ENCODE data around the gene FRS3.
"Not testable (repeated sequence)": the region's sequence is repeated elsewhere in the genome, so short reads cannot be mapped to it uniquely, and the experiment has no call there.

The FRS3 gene, protein sequence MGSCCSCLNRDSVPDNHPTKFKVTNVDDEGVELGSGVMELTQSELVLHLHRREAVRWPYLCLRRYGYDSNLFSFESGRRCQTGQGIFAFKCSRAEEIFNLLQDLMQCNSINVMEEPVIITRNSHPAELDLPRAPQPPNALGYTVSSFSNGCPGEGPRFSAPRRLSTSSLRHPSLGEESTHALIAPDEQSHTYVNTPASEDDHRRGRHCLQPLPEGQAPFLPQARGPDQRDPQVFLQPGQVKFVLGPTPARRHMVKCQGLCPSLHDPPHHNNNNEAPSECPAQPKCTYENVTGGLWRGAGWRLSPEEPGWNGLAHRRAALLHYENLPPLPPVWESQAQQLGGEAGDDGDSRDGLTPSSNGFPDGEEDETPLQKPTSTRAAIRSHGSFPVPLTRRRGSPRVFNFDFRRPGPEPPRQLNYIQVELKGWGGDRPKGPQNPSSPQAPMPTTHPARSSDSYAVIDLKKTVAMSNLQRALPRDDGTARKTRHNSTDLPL

DNA sequence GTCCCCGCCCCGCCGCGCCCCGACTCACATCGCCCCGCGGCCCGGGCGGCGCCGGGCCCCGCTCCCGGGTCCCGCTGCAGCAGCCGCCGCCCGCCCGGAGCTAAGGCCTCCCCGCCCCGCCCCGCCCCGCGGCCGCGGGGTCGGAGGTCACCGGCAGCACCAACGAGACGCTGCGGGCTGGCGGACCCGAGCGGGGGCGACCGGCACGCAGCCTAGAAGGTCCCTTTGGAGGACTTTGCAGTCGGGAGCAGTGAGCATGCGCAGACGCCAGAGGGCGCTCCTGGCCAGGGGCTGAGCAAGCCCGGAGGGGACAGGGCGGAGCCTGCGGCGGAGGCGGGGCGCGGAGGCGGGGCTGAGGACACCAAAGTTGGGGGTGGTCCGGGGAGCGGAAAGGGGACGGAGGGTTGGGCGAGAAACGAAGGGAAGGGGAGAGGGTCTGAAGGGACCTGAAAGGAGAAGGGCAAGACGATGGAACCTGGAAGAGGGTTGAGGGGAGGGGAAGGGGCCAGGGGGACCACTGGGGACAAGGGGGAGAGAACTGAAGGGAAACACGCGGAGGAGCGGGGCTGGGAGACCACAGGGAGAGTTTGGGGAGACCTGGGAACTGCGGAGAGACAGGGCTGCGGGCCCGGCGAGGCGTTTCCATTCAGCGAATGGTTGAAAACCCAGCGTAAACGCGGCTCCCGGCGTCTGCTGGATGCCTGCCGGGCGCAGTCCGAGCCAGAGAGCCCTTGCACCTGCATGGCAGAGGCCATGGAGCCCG, at the start of gene FRS3:
FRS3 (minus strand) TSS at position 113 of the 763 bp plus-strand sequence. CDS start 2,913 bp downstream, outside the sequence.
- peak; percentile 87 to 99 (median 97) for DNase-seq

DNA sequence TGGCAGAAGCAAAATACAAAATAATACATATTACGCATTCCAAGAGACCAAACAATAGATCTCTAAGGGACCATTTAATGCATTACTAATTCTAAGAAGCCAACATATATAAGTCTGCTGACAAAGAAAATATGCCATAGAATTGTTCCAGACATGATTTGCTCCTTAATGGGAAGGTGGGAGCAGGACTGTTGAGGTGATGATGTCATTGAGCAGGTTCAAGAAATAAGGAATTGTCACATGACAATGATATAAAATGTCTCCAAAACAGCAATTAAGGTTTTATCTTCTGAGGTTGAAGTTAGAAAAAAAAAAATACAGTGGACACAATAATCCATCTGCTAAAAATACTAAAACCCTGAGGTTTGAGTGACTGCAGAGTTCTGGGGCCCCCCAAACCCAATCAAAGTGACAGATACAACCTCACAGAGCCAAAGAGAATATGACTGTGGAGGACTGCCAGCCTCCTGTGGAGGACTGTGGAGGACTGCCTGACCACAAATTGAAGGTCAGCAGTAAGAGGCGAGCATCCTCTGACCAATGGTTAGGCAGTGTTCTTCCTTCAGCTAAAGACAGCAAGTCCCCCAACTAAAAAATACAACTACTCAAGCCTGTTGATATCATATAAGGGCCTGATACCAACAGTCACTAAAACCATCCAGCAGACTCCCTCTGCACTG, 46.8 kb upstream of the FRS3 start:
- no peak for DNase-seq

DNA sequence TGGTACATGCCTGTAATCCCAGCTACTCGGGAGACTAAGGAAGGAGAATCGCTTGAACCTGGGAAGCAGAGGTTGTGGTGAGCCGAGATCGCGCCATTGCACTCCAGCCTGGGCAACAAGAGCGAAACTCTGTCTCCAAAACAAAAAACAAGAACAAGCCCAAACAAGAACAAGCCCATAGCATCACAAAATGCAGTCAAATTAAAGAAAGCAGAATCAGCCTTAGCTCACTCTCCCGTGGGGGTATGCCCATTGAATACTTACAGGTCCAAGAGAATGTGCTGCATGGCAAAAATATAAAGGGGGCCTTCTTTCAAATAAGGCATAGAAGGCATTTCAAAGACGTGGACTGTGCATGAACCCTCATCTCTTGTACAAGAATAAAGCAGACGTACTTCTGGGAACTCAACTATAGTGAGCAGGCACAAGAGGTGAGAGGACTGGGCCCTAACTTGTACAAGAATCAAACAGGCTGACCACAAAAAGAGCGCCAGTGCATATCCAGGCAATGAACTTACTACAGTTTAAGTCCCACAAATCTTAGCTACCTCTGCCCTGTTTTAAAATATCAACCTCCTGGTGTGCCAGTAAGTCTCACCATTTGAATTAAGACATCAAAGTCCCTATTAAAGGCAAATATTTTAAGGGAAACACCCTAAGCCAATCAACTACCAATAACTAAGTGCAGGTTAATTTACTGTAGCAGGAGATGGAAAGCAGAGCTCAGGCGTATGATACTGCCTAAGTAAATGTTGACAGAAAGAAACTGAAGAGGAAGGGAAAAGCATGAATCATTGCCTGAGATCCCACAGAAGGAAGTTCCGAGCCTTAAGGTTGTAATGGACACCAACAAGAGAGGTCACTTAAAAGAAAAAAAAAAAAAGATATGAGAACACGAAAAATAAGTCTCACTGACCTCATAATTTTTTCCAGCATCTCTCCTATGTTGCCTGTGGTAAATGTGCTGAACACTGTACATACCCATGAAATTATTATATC, 45.2 kb upstream of the FRS3 start:
- no peak for DNase-seq

DNA sequence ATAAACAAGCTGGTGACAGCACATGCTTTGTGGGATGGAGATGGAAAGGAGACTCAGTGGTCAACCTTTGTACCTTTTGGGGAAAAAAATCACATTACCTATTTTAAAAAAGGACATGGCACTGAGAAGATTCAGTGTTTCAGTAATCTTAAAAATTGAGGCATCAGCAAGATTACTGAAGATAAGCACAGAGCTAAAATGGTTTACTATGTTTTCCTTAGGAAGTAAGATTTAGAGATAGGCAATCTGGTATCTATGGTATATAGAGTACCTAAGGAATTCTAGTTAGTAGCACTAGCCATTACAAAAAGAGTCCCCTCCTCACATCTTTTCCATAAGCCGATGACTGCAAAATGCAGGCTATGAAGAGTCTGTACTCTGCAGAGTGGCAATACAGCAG, 43.5 kb upstream of the FRS3 start:
- DNase-seq: no peak

DNA sequence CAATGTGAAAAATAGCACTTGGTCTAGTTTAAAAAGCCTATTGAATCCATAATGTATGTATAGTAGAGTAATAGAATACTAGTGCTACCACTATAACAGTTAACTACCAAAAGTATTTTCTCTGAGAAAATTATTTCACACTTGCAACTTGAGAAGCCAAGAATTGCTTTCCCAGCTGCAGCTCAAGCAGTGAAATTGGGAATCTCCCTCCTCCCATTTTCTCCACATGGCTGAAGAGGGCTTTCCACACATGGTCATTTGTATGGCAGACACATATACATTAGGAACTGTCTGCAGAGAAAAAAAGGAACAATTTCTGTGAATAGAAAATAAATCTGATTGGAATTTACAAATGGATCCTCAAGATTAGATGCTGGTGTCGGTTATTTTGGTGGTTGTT, 42.3 kb upstream of the FRS3 start:
- no peak for DNase-seq

DNA sequence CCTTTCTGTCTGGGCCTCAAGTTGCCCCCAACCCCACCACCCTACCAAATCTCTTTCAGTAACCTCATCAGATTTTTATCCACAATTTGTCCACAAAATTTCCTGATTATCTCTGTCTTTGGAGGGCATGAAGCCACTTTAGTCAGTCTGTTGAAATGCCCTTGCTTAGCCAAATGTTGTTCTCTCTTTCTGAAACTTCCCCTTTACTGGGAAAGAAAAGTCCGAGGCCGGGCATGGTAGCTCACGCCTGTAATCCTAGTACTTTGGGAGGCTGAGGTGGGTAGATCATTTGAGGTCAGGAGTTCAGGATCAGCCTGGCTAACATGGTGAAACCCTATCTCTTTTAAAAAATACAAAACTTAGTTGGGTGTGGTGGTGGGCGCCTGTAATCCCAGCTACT, 41.6 kb upstream of the FRS3 start:
- no peak for DNase-seq

DNA sequence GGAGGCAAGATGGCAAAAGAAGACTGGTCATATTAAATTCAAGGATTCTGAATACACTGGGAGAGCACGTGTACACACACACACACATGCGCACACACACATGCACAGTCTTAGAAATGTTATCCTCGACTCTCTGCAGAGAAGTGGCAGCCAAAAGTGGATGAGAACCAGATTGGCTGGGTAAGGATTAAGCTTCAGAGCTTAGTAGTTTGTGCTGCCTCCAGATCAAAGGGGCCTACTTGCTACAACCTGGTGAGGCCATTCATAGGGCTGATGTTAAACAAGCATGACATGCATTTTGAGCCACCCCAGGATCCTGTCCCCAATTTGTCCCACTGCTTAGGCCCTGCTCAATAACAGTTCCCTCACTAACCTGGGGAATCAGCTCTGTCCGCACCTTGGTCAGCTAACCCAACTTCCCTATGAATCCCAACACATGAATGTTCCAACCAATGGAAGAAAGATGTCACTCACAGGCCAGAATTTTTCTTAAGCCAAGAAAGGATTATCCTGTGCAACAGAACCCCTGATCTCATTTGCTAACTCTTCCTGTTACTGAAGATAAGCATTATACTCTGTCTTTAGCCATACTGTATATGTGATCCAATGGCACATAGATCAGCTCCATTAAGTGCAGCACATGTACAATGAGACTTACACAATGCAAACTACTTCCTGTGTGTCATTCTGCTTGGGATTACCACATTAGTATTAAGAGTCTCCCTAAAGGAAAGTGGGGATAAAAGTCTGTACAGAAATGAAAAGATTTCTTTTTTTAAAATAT, 38.8 kb upstream of the FRS3 start:
- no peak for DNase-seq

DNA sequence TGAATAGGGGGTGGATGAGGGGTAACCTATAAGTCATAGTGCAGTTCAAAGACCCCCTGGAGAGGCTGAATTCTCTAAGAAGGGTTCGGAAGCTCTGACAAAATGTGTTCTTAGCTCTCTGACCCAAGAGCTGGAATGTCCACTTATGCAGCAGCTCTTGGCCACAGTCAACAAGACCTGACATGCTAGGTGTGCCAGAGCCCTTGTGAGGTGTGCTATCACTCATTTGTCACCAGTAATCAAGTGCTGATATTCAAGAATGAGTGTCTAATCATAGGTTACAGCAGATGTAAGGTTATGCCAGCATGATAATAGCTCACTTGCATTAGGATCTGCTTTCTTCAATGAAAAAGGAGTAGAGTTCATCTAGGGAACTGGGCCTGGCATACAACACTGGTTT, 35.9 kb upstream of the FRS3 start:
- DNase-seq: no peak

DNA sequence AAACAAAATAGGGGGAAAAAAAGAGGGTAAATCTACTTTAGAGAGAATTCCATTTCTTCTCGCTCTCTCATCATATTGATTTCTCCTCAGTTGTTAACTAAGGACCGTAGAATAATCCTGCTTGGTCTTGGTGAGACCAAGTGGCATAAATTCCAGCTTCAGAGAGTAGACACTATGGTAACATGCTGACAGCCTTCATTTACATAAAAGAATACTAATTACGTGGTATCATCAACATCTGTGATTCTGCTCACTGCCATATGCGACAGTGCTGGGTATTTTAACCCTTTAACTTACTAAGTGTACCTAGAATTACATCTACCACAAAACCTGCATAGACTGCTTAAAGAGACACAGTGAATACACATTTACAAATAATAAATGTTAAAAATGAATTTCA, 34.9 kb upstream of the FRS3 start:
- DNase-seq: no peak

DNA sequence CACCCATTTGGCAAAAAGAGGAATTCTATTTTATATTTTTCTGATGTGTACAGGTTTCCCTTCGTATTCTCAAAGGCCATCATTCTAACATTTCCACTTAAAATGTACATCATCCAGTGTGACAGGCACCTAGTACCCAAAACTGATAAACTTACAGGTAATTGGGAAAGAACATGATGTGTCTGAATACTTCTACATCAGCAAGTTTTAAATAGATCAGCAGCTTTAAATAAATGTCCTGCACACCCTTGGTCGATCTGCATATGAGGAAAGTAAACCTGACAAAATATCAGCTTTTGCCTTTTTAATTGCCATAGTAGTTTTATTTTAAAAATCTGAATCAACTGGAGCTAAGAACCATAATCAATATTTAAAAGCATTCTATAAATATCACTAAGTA, 34.3 kb upstream of the FRS3 start:
- no peak for DNase-seq

DNA sequence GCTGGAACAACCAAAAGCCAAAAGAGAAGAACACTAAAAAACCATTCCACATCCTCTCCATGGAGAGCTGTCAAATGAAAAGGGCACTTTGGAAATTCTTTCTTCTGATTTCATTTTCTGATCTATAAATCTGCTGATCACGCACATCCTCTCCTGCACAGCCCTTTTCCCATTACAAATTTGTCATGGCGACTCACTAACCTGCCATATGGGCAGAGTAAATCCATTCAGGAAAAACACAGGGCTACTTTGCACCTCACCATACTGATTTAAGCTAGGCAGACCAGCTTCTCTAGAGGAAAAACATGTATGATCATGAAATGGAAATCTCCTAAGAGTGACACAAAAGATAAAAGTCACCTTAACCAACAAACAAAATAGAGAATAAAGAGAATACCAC, 33.8 kb upstream of the FRS3 start:
- no peak for DNase-seq

DNA sequence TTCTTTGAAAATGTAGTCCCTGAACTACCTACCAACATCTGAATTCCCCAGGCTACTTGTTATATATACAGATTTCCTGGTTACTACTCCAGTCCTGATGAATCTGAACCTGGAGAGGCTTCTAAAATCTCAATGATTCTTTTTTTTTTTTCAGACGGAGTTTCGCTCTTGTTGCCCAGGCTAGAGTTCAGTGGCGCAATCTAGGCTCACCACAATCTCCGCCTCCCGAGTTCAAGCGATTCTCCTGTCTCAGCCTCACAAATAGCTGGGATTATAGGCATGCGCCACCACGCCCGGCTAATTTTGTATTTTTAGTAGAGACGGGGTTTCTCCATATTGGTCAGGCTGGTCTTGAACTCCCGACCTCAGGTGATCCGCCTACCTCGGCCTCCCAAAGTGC, 32.2 kb upstream of the FRS3 start:
- not testable (repeated sequence) for DNase-seq

DNA sequence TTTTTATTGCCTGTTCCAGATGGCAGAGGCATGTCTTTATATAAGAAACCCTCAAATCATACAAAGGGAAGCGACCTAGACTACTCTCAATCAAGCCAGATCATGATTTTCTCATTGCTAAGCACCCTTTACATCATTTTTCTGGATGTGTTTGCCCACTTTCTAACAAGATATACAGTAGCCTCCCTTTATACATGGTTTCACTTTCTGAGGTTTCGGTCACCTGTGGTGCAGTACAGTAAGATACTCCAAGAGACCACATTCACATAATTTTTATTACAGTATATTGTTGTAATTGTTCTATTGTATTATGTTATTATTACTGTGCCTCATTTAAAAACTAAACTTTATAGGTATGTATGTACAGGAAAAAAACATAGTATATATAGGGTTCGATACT, 31.4 kb upstream of the FRS3 start:
- no peak for DNase-seq

DNA sequence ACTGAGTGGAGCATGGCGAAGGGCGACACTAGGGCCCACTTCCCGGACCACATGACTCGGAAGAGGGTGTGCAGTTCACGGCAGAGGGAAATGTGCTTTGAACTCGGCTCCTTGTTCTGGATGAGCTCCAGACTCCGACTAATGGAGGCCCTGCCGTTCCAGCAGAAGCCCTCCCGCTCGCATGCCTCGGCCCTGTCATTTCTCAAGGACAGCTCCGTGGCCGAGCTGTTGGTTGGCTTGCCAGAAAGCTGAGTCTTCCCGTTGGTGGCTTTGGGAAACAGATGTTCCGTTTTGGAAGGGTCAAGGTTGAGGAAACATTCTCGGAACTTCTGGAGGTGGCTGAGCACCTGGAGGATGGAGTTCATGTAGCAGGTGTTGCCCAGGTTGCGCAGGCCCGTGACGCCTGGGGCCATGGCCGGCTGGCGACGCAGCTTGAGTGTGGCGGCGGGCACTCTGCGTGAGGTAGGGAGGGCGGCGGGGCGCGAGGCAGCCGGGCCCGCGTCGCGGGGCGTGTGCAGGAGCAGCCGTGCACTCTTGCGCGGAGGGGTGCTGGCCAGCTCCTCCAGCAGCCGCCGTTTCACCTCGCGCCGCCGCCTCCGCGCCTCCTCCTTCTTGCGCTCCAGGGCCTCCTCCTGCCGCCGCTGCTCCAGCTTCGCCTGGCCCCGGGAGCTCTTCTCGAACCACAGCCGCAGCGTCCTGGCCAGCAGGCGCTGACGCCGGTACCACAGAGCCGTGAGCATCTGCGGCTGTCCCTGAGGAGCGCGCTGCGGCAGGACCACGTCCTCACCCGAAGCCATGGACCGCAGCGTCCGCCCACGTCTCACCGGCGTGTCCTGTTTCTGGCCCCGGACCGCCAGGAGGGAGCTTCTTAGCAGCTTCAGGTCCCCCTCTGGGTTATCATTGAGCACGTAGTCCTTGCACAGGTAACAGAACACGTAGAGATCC, 26.4 kb upstream of the FRS3 start:
- DNase-seq: no peak

DNA sequence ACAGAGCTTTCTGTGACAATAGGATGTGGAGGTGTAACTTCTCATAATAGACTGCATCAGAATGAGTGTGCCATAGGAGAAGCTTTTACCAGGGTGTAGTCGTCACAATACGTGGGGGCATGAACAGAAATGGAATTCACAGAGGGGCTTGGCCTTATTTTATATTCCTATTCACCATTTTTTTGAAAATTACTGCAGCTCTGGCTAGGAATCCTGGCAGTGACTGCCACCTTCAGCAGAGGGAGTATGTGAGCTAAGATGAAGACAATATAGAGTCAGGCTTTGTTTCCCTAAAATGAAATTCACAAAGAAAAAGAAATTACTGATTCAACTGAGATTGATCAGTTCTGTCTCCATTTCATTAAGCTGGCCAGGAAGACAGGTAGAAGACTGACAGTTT, 21.7 kb upstream of the FRS3 start:
- peak in 1 of 58 donors; percentile 15 for DNase-seq

DNA sequence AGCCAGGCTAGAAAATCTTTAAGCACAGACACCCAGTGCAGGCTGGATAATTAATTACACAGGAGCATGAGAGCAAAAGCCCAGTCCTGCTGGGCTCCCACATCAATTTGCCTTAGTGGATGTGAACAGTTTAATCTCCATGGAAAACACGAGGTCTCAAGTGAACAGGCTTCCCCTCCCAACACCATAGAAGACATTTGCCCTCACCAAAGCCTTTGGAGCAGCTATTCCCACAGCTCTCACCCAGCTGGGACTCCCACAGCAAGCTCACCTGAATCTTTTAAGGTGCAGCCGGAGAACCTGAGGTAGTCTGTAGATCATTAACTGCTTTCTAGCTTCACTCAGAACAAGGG, 19.8 kb upstream of the FRS3 start:
- DNase-seq: no peak

DNA sequence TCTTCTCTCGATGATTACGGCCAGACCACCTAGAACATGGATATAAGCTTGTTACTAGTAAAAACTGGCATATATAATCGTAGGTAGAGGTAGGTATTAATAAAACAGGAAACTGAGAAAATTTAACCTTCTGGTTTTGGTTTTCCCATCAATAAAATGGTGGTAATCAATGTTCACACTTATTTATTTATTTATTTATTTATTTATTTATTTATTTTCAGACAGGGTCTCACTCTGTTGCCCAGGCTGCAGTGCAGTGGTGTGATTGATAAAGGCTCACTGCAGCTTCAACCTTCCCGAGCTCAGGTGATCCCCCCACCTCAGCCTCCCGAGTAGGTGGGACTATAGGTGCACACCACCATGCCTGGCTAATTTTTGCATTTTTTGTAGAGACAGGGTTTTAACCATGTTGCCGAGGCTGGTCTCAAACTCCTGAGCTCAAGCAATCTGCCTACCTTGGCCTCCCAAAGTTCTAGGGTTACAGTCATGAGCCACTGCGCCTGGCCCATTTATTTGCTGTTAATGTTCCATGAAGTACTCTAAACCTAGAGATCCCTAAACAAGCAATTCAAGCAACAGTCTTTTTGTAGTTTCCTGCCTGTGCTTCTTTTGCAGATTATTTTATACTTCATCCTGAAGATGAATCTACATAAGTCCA, 19.3 kb upstream of the FRS3 start:
- DNase-seq: no peak

DNA sequence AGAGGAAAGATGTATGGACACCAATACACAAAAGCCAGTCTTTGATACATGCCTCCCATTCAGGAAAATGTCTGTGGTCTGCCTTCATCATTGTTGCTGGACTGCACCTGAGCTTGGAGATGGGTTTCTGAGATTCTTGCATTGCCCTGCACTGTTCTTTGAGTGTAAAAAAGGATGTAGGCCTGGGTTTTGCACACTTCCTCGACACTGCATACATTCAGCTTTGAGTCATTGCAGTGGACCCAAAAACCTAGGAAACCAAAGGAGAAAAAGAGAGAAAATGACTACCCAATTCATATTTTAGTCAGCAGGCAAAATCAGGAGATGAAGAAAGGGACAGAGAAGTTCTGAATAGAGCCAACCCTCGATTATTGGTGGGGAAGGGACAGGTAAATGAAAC, 16.8 kb upstream of the FRS3 start:
- no peak for DNase-seq
